Activated gamma-delta T cell treated with Interleukin-2 at 50 U/mL for 16 hours (primary cell): ENCODE data around the gene PINK1.

Source experiments
- DNase-seq: peaks from one replicate; pipeline ENCODE4 v3.0.0-alpha.2; 2020

PINK1 gene

DNA sequence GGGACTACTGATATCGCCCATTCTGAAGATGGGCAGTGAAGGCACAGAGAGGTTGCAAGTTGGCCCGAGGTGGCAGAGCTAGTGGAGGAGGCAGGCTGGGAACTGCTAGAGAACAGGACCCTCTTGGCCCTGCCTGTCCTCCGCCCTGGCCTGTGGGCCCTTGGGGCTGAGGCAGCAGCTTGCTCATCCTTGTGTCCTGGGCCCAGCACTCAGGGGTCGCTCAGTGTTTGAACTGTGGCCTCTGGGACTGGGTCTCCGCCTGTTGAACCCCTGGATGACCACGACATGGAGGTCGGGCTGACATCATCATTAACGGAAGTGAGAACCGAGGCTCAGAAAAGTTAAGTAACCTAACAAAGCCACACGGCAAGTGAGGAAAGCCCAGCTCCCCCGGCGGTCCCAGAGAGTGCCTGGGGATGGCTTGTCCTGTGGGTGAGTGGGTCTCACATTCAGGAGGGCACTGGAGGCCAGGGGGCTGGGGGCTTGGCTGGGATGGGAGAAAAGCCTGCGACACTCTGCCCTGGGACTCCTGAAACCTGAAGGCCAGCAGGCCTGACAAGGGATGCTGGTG lies 50.9 kb downstream of the PINK1 start:
- DNase-seq: no peak

- no peak for DNase-seq
Measured at GRCh38 chr1:20684651-20685050, 51.4 kb downstream of the PINK1 start.

DNA sequence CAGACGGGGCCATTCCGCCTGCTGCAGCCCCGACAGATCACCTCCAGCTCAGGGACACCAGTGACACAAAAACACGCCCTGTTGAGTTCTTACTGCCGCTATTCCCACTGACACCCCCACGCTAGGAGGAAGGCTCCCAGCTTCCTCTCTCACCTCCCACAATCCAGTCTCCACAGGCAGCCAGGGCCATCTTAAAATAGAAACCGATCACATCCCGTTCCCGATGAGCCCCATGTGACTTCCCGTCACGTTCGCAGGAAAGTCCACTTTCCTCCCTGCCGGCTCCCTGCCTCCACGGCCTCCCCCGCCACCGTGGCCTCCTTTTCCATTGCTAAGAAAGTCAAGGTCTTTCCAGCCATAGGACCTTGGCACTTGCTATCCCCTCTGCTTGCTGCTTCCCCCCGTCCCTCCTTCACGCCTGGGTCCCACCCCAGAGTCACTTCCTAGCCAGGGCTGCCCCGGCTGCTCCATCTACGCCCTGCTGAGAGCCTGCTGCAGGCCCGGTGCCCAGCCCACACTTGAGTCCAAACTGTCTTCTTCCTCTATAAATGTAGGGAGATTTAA lies 51.9 kb downstream of the PINK1 start:
- DNase-seq: no peak

DNA sequence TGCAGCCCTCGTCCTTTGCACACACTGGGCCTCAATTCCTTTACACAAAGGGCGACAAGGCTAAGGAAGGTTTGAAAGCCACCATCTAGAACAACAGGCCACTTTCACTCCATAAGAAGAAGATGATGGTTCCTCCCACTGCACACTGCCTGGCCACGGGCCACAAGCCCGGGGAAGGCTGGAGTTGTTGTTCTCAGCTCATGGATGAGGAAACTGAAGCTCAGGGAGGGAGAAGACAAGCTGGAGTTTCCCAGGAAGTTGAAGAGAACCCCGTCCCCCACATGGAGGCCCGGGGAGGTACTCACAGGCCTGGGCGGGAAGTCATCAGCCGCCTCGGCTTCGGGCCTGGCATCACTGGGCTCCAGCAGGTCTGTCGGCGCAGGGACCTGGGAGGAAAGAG lies 52.5 kb downstream of the PINK1 start:
- DNase-seq: no peak

DNA sequence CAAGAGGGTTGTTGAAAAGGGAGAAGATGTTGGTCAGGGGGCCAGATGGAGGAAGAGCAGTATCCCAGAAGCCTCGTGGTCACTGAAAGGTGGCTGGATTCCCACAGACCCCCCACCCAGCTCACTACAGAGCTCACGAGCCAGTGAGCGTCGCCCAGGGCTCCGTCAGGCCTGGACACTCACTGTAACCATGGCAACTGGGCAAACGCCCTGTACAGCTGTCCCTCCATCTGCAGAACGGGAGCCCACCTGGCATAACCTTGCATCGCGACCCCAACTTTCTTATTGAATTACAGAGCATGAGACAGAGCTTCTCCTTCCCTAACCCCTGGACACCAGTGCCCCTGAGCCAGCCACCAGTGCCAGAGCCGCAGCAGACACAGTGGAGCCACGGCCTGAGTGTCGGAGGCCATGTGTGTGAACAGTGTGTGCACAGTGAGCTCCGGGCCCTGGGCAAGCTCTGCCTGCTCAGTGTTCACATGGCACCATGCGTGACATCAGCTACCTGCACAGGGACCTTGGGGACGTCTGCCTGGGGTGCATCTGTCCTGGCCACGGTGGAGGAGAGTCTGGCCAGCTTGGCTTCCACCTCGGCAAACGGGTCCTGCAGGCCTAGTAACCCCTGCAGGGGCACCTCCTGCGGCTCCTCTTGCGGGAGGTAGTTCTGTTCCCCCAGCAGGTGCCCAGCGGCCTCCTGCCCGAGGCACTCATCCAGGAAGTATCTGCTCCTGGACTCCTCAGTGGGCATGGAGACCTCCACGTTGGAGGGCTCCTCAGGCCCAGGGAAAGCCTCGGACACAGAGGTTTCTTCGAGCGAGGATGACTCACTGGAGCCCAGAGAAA lies 53.8 kb downstream of the PINK1 start:
- DNase-seq: no peak

GRCh38 chr1:20689645-20690056 lies 56.4 kb downstream of the PINK1 start:
- DNase-seq: no peak

DNA sequence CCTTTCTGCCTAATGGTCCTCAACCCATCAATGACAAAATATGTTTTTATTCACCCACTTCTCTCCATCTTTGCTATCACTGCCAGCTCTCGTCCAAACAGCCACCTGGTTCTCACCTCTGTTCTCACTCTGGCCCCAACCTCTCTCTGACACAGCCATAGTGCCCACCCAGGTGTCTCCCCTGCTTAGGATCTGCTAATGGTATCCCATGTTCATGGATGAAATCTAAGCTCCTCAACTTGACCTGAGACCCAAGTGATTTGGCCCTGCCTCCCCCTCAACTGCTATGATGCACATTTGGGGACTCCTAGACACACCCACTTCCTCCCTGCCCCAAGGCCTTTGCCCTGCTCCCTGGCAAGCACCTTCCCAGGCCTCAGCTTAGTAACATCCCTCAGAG lies 58.6 kb downstream of the PINK1 start:
- DNase-seq: no peak

- no peak for DNase-seq
Measured at GRCh38 chr1:20693623-20694022, 60.4 kb downstream of the PINK1 start.

DNA sequence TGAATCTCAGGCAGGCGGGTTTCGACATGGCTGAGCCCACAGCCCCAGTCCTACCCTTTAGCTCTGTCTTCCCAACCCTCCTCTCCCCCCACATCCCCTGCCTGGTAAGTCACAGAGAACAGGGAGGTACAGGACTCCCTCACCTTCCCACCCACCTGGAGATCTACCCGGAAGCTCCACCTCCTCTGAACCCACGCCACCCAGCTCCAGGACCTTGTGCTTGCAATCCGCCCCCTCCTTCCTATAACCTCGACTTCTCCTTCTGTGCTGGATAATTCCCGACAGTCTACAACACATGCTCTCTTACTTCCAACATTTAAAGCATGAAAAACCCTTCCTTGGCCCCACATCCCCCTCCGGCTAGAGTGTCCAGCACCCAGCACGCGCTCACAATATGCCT lies 62.3 kb downstream of the PINK1 start:
- DNase-seq: no peak

DNA sequence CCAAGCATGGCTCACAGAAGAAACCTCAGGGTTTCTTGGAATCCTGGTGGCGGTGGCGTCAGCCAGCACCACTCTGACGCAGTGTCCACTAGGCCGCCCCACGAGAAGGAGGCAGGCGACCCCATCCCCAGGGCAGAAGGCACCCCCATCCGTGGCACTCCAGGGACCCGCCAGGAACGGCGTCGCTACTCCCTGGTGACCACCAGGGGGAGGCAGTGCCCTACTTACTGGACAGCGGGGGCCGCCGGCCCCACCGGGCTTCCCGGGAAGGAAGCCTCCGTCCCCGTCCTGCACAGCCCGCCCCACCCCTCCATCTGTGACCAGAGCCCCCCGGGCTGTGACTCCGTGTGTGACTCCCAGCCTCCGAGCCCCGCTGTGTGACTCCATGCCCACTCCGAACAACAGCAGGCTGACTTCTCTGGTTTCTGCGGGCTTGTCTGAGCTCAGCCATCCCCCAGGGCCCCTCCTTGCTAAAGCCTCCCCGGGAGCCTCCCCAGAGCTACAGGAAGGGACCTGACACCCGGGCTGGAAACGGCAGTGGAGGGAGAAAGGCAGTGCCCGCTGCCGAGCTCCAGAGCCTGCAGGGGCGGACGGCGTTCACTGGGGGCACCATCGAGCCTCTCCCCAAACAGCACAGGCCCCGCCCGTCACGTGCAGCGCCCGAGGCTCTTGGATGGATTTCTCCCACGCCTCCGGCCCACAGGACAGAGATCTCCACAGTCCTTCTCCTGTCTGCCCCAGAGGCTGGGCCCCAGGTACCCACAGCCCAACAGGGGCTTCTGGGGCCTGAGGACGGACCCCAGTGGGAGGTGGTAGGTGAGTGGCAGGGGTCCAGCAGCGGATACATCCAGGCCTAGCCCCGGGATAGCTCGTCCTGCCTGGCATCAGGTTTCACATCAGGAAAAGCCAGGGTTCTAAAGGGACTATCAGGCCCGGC lies 63.4 kb downstream of the PINK1 start:
- DNase-seq: peak; percentile 66

DNA sequence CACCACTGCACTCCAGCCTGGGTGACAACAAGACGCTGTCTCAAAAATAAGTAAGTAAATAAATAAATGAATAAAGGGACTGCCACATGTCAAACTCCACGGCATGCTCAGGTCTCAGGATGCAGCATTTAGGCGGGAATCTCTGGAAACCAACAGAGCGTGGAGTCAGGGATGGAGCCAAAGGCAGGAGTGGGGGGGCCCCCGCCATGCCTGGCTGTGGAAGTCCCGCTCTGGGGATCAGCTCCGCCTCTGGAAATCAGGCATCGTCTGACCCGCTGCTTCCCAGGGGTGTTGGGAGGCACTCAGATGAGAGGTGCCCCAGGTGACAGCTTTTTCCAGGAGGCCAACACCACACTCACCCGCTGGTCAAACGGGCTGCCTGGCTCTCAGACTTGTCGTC lies 64.3 kb downstream of the PINK1 start:
- no peak for DNase-seq

- DNase-seq: no peak
Measured at GRCh38 chr1:20698195-20698910, 65.1 kb downstream of the PINK1 start.

DNA sequence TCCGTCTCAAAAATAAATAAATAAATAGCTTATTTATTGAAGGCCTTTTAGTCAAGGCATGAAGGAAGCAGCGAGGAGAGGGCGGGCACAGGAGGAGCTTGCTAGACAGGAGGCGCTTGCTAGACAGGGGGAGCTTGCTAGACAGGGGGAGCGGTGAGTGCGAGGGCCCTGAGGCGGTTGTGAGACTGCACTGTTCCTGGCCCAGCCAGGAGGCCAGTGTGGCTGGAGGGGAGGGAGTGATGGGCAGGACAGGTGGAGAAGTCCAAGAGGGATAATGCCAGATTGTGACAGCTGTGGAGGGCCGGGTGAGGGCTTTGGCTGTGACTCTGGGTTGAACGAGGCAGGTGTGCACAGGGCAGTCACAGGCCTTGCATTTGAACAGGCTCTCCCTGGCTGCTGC lies 66.3 kb downstream of the PINK1 start:
- no peak for DNase-seq

GRCh38 chr1:20700636-20701215 lies 67.5 kb downstream of the PINK1 start:
- no peak for DNase-seq
